ENCODE results near the gene GHDC. TPM values are rescaled to one million over a fixed set of nuclear protein-coding genes. Genes with fewer than 3 reads are reported as not detected.
A peak's percentile ranks its signal among the peaks of the same experiment; 100 is the strongest.

Gene GHDC
- total RNA-seq, 1 experiment from 2014 or later: 7.5 TPM

GRCh38 chr17:42179911-42180410 is 14.3 kb downstream of the GHDC start (continued):
- TF ChIP-seq ERG (CRISPR knock-in tag; IDR thresholded peaks at IDR 0.05) (0 out of 2 replicates have a peak, but pooled peaks have one; percentile 23), USF1 (CRISPR knock-in tag; IDR thresholded peaks at IDR 0.05) (peak; percentile 32; the same call in 1 of the 2 replicates), ZNF532 (CRISPR knock-in tag; IDR thresholded peaks at IDR 0.05; ENCODE audit: borderline replicate concordance) (no peak), ZBTB21 (CRISPR knock-in tag; IDR thresholded peaks at IDR 0.05; ENCODE audit: borderline replicate concordance) (no peak), ELF4 (CRISPR knock-in tag; IDR thresholded peaks at IDR 0.05; ENCODE audit: low read depth) (no peak), SOX15 (CRISPR knock-in tag; IDR thresholded peaks at IDR 0.05) (no peak), GABPB1 (CRISPR knock-in tag; IDR thresholded peaks at IDR 0.05) (peak; percentile 54; the same call in 1 of the 2 replicates), FOXK1 (CRISPR knock-in tag; IDR thresholded peaks at IDR 0.05) (peak; percentile 84; the same call in 1 of the 2 replicates)

- Mint-ChIP-seq H3K9me3 (no peaks in the 10 kb centered on the region), H3K36me3 (no peaks in the 10 kb centered on the region), H3K4me1 (peaks cover 20% of the 10 kb centered on the region), H3K27me3 (ENCODE audit: low read depth) (peaks cover 47% of the 10 kb centered on the region), H3K4me3 (no peak overlapping the region), H3K27ac (no peak overlapping the region)
- DNase-seq (ENCODE audit: low spot score) (no peak), ATAC-seq (no peak)
- CTCF ChIA-PET: interaction anchor here (0.8 to 3.7 kb wide), 10 partner anchors 11 to 348 kb away, joined by 3 to 33 read pairs (median 4); partner anchors contain the start of genes HSPB9 and KAT2A
- POLR2A ChIA-PET: no interaction called here
- TF ChIP-seq MLX (CRISPR knock-in tag; IDR thresholded peaks at IDR 0.05) (no peak), NR1H2 (CRISPR knock-in tag; IDR thresholded peaks at IDR 0.05) (no peak), PRDM15 (CRISPR knock-in tag; IDR thresholded peaks at IDR 0.05) (no peak), SMAD3 (CRISPR knock-in tag; IDR thresholded peaks at IDR 0.05; ENCODE audit: borderline replicate concordance) (no peak), CREM (CRISPR knock-in tag; IDR thresholded peaks at IDR 0.05) (no peak), CDX4 (CRISPR knock-in tag; IDR thresholded peaks at IDR 0.05; ENCODE audit: borderline replicate concordance) (no peak), E2F4 (CRISPR knock-in tag; IDR thresholded peaks at IDR 0.05; ENCODE audit: borderline replicate concordance, low read depth) (no peak), ETV6 (CRISPR knock-in tag; IDR thresholded peaks at IDR 0.05) (no peak), AR (CRISPR knock-in tag; IDR thresholded peaks at IDR 0.05) (no peak), NFYB (CRISPR knock-in tag; conservative IDR thresholded peaks at IDR 0.05; ENCODE audit: low read depth) (no peak), ATF3 (CRISPR knock-in tag; conservative IDR thresholded peaks at IDR 0.05) (no peak), TCF7 (CRISPR knock-in tag; IDR thresholded peaks at IDR 0.05; ENCODE audit: low read depth) (no peak)
Observed at GRCh38 chr17:42179335-42179734, 15.0 kb downstream of the GHDC start.

Data from WTC11 (cell line).